Tibial nerve (tissue), 4 donors: Measurements from ENCODE around the gene IPP. TPM values are rescaled to one million over a fixed set of nuclear protein-coding genes. Genes with fewer than 3 reads are reported as not detected.

ENCODE experiments used
- DNase-seq, 2 donors: peaks; one replicate each; pipeline ENCODE4 v3.0.0-alpha.2; 2019; ENCODE audit warnings: low spot score in 2 of 2
- H3K27ac ChIP-seq, 4 donors: fragments of 200-600 bp; sonication (generic) in 3 of 4; one replicate each; pipeline ENCODE4 v1.5.1; 2017 to 2019; ENCODE audit warnings: mild to moderate bottlenecking in 1 of 4
- H3K27me3 ChIP-seq, 2 donors: fragments of 200-600 bp; sonication (generic) in 1 of 2; one replicate each; pipeline versions ENCODE4 v1.5.1 to v1.6.0; 2017 to 2019
- H3K36me3 ChIP-seq, 3 donors: fragments of 200-600 bp; sonication (generic); one replicate each; pipeline ENCODE4 v1.5.1; 2018 to 2019
- H3K4me1 ChIP-seq, 4 donors: fragments of 200-600 bp; sonication (generic) in 3 of 4; one replicate each; pipeline ENCODE4 v1.5.1; 2017 to 2019
- H3K4me3 ChIP-seq, 4 donors: fragments of 200-600 bp; sonication (generic) in 3 of 4; one replicate each; pipeline ENCODE4 v1.5.1; 2017 to 2019; ENCODE audit warnings: mild to moderate bottlenecking in 1 of 4, moderate library complexity in 1 of 4
- H3K9me3 ChIP-seq, 4 donors: fragments of 200-600 bp; sonication (generic) in 3 of 4; one replicate each; pipeline ENCODE4 v1.5.1; 2017 to 2019
- EP300 ChIP-seq, 2 donors: sonication (generic); formaldehyde crosslinking; IDR thresholded peaks; one replicate each; pipeline ENCODE4 v1.6.1; 2017; ENCODE audit warnings: antibody characterized with exemption in 2 of 2, mild to moderate bottlenecking in 1 of 2
- POLR2A ChIP-seq, 2 donors: fragments of 450-650 bp; IDR thresholded peaks; one replicate each; pipeline ENCODE4 v1.6.1; 2017; ENCODE audit warnings: antibody characterized with exemption in 2 of 2, mild to moderate bottlenecking in 2 of 2, moderate library complexity in 2 of 2
- WGBS, 2 donors: methylation state at CpG; one replicate each; pipeline ENCODE4 v1.1.5; 2018; 5-methylcytosine and 5-hydroxymethylcytosine counted together
- total RNA-seq, 4 donors: library from RNA; depleted of rRNA; stranded (reverse); fragments of >200 nt; gene quantifications; one replicate each; pipeline ENCODE4 v1.1.0, GENCODE V29; 2016
- TF ChIP-seq, protein P1 (sequence below), 5 experiments: fragments of 200-600 bp in 3 of 5; fragments of 450-650 bp in 2 of 5; sonication (generic) in 3 of 5; IDR thresholded peaks; one replicate each; pipeline ENCODE4 v1.5.1; 2016 to 2019; ENCODE audit warnings: antibody characterized with exemption in 5 of 5, mild to moderate bottlenecking in 3 of 5, moderate library complexity in 2 of 5

IPP gene
- total RNA-seq, 4 donors from 2014 or later, result 8.4 to 15.3 (median 13.9) TPM

DNA sequence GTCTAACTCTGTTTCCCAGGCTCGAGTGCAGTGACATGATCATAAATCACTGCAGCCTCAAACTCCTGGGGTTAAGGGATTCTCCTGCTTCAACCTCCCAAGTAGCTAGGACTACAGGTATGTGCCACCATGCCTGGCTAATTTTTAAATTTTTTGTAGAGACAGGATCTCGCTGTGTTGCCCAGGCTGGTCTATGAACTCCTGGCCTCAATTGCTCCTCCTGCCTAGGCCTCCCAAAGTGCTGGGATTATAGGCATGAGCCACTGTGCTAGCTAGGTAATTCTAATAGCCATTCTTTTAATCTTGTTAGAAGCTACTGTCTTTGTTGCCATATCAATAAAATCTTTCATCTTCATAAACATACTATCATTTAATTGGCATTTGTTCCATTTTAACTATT, 39.1 kb upstream of the IPP start:
- H3K4me3 ChIP-seq, result no peak overlapping the region
- no peaks in the 10 kb centered on the region for H3K27me3 ChIP-seq
- no peak overlapping the region for H3K27ac ChIP-seq
- no peaks in the 10 kb centered on the region for H3K9me3 ChIP-seq
- no peak for DNase-seq
- TF ChIP-seq EP300 (IDR thresholded peaks at IDR 0.05), result no peak
- TF ChIP-seq POLR2A (IDR thresholded peaks at IDR 0.05), result no peak
- TF ChIP-seq, protein P1, sequence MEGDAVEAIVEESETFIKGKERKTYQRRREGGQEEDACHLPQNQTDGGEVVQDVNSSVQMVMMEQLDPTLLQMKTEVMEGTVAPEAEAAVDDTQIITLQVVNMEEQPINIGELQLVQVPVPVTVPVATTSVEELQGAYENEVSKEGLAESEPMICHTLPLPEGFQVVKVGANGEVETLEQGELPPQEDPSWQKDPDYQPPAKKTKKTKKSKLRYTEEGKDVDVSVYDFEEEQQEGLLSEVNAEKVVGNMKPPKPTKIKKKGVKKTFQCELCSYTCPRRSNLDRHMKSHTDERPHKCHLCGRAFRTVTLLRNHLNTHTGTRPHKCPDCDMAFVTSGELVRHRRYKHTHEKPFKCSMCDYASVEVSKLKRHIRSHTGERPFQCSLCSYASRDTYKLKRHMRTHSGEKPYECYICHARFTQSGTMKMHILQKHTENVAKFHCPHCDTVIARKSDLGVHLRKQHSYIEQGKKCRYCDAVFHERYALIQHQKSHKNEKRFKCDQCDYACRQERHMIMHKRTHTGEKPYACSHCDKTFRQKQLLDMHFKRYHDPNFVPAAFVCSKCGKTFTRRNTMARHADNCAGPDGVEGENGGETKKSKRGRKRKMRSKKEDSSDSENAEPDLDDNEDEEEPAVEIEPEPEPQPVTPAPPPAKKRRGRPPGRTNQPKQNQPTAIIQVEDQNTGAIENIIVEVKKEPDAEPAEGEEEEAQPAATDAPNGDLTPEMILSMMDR (IDR thresholded peaks at IDR 0.05), result no peak
- no peaks in the 10 kb centered on the region for H3K4me1 ChIP-seq
- no peaks in the 10 kb centered on the region for H3K36me3 ChIP-seq
- WGBS, 2 donors, result 54 to 70% methylated on average over 2 of the region's 2 CpGs

DNA sequence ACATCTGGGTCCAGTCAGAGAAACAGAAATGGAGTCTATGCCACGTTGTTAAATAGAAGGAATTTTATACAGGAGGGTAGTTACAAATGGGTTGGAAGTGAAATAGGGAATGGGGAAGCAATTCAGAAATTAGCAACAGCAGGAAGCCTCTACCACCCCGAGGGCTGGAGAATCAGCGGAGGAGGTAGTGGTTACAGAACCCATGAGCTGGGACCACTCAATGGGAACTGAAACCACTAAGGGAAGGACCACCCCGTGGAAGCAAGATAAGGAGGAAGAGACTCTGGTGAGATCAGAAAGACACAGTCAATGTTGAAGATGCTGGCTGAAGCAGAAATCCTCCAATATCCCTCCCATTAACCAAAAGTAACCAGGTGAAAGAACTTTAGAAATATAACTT, 37.5 kb upstream of the IPP start:
- H3K27ac ChIP-seq, result no peak overlapping the region
- no peaks in the 10 kb centered on the region for H3K9me3 ChIP-seq
- no peak overlapping the region for H3K4me3 ChIP-seq
- no peaks in the 10 kb centered on the region for H3K36me3 ChIP-seq
- WGBS, 2 donors, result 74 to 76% methylated on average over 4 of the region's 4 CpGs
- TF ChIP-seq POLR2A (IDR thresholded peaks at IDR 0.05) (no peak), EP300 (IDR thresholded peaks at IDR 0.05) (no peak)
- TF ChIP-seq, protein P1 (IDR thresholded peaks at IDR 0.05), result no peak
- H3K4me1 ChIP-seq, result no peaks in the 10 kb centered on the region
- DNase-seq, result no peak
- H3K27me3 ChIP-seq, result no peaks in the 10 kb centered on the region

DNA sequence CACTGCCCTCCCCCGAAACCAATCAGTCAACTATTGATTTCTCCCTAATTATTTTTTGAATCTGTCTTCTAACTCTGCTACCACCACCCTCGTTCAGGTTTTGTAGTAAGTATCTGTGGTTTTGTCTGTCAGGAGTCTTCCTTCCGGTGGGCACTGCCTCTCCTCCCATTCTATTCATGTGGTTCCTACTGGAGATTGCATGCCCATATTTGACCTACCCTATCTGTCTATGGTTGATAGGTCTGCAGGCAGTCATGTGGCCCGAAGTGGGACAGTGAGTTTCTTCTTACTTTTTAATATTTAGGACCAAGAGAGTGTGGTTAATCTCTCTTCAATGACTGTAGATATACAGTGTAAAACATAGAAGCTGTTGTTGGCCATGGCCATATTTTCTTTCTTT, 35.1 kb upstream of the IPP start:
- TF ChIP-seq EP300 (IDR thresholded peaks at IDR 0.05) (no peak), POLR2A (IDR thresholded peaks at IDR 0.05) (no peak)
- TF ChIP-seq, protein P1 (IDR thresholded peaks at IDR 0.05), result no peak
- no peak for DNase-seq
- H3K36me3 ChIP-seq, result no peaks in the 10 kb centered on the region
- H3K4me1 ChIP-seq, result no peaks in the 10 kb centered on the region
- no peaks in the 10 kb centered on the region for H3K27me3 ChIP-seq
- H3K4me3 ChIP-seq, result no peak overlapping the region
- no peaks in the 10 kb centered on the region for H3K9me3 ChIP-seq
- no peak overlapping the region for H3K27ac ChIP-seq
- 78 to 81% methylated on average over 4 of the region's 4 CpGs for WGBS, 2 donors

DNA sequence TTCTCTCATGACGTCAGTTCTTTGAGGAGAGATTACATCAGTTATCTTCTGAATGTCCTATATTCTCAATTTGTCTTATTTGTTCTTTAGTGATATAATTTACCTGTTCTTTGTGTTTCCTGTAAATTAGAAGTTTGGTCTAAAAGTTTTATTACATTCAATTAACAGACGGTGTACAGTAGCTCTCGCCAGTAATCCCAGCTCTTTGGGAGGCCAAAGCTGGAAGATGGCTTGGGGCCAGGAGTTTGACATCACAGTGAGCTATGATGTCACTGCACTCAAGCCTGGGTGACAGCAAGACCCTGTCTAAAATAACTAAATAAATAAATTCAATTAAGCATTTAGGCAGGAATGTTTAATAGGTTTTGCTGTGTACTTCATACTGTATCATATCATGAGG, 25.3 kb upstream of the IPP start:
- H3K36me3 ChIP-seq, result no peaks in the 10 kb centered on the region
- no peaks in the 10 kb centered on the region for H3K27me3 ChIP-seq
- H3K4me3 ChIP-seq, result no peak overlapping the region
- no peaks in the 10 kb centered on the region for H3K9me3 ChIP-seq
- WGBS, 2 donors, result 80 to 83% methylated on average over 3 of the region's 3 CpGs
- no peak overlapping the region for H3K27ac ChIP-seq
- H3K4me1 ChIP-seq, result no peaks in the 10 kb centered on the region
- DNase-seq, result no peak
- TF ChIP-seq, protein P1 (IDR thresholded peaks at IDR 0.05), result no peak
- TF ChIP-seq POLR2A (IDR thresholded peaks at IDR 0.05), result no peak
- no peak for TF ChIP-seq EP300 (IDR thresholded peaks at IDR 0.05)

DNA sequence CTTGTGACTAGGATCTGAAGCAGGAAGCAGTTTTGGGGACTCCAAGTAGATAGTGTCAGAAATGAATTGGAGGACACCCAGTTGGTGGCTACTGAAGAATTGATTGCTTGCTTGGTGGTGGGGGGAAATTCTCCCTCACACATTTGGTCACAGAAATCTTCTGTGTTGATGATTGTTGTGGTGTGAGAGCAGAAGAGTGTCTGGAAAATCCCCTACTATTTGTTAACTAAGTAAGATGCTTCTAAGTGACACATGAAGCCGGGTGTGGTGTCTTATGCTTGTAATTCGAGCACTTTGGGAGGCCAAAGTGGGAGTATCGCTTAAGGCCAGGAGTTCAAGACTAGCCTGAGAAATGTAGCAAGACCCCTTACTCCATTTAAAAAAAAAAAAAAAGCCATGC, 22.5 kb upstream of the IPP start:
- H3K4me1 ChIP-seq, result no peaks in the 10 kb centered on the region
- H3K9me3 ChIP-seq, result no peaks in the 10 kb centered on the region
- DNase-seq, result no peak
- no peak overlapping the region for H3K4me3 ChIP-seq
- WGBS, 2 donors, result 85 to 86% methylated on average over 3 of the region's 3 CpGs
- no peak overlapping the region for H3K27ac ChIP-seq
- no peaks in the 10 kb centered on the region for H3K36me3 ChIP-seq
- TF ChIP-seq EP300 (IDR thresholded peaks at IDR 0.05), result no peak
- TF ChIP-seq, protein P1 (IDR thresholded peaks at IDR 0.05), result no peak
- no peak for TF ChIP-seq POLR2A (IDR thresholded peaks at IDR 0.05)
- H3K27me3 ChIP-seq, result no peaks in the 10 kb centered on the region
